GM19467 (cell line): ENCODE results near the gene MAL.
"Not testable (repeated sequence)": the region's sequence is repeated elsewhere in the genome, so short reads cannot be mapped to it uniquely, and the experiment has no call there.

Experiments
- ATAC-seq: cut with Tn5 transposase; IDR thresholded peaks from one replicate; pipeline ENCODE4 v1.9.1; 2021; ENCODE audit warnings: mild to moderate bottlenecking, moderate library complexity; ENCODE audit not compliant: unreplicated experiment

Gene MAL

GRCh38 chr2:95087379-95087778, 61.9 kb downstream of the MAL start:
- no peak for ATAC-seq

- ATAC-seq, result no peak
Measured at GRCh38 chr2:95091885-95092555, 66.5 kb downstream of the MAL start.

- not testable (repeated sequence) for ATAC-seq
Measured at GRCh38 chr2:95098273-95098672, 72.8 kb downstream of the MAL start.

GRCh38 chr2:95099910-95100309, 74.4 kb downstream of the MAL start:
- no peak for ATAC-seq
